KOPT-K1 (cell line): ENCODE data around the gene TLE6.

Source experiments
- H3K27ac ChIP-seq: fragments of 200-600 bp; sonication (generic); 2 replicates; pipeline ENCODE4 v1.5.1; 2016; ENCODE audit warnings: antibody characterized with exemption, mild to moderate bottlenecking, low read depth, low read length; ENCODE audit not compliant: poor library complexity, severe bottlenecking
- H3K36me3 ChIP-seq: fragments of 200-600 bp; sonication (generic); 2 replicates; pipeline ENCODE4 v1.5.1; 2017; ENCODE audit warnings: antibody characterized with exemption, mild to moderate bottlenecking, low read length, moderate library complexity; ENCODE audit not compliant: insufficient read depth
- H3K9me3 ChIP-seq: fragments of 200-600 bp; sonication (generic); 2 replicates; pipeline ENCODE4 v1.5.1; 2017; ENCODE audit warnings: antibody characterized with exemption, low read length, mild to moderate bottlenecking; ENCODE audit not compliant: insufficient read depth, poor library complexity, severe bottlenecking

Gene TLE6

DNA sequence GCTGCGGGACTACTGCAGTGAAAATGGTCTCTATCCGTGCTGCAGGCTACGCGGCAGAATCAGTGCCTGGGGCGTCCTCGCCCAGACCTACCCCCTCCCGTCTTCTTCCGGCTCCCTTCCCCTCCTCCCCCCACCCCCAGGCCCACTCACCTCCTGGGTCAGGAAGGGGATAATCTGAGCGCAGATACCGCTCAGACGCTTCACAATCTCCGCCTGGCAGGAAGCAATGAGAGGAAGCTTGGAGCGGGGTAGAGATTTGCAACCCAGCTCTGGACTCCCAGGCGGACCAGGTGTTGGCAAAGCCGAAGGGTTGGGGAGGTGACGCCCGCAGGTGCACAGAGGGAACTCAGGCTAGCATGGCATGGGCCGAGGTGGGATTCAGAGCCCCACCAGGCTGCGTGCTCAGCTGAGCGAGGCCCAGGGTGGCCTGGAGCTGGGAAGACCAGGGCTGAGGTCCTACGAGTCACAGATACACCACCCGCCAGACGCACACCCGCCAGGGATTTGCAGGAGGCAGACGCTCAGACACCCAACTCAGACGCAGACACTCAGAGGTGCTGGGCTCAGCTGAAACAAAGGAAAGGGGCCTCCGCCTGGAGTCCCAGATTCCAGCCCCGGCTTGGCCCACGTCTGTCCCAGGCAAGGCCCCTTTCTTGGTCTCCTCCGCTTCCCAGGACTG lies 47.6 kb downstream of the TLE6 start:
- Histone ChIP-seq H3K27ac (no peak overlapping the region), H3K36me3 (no peaks in the 10 kb centered on the region), H3K9me3 (no peaks in the 10 kb centered on the region)

DNA sequence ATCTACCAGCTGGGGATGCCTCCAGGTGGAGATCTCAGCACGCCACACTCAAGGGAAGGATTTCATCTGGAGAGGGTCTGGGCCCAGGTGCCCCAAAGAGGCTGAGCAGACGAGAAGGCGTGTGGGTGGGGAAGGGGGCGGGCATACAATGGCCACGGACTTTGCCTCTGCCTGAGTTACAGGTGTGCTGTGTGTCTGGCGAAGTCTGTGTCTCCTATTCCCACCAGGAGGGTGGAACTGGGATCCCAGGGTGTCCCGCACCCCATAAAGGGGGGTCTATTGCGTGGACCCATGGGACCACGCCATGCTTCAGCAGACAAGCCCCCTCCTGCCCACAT lies 48.2 kb downstream of the TLE6 start:
- H3K36me3 ChIP-seq = no peaks in the 10 kb centered on the region
- H3K27ac ChIP-seq = no peak overlapping the region
- H3K9me3 ChIP-seq = no peaks in the 10 kb centered on the region

DNA sequence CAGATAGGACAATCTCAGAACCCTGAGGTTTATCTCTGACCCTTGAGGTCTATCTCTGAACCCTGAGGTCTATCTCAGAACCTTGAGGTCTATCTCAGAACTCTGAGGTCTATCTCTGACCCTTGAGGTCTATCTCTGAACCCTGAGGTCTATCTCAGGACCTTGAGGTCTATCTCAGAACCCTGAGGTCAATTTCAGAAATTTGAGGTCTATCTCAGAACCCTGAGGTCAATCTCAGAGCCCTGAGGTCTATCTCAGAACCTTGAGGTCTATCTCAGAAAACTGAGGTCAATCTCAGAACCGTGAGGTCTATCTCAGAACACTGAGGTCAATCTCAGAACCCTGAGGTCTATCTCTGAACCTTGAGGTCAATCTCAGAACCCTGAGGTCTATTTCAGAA lies 49.4 kb downstream of the TLE6 start:
- no peaks in the 10 kb centered on the region for H3K36me3 ChIP-seq
- H3K9me3 ChIP-seq = no peaks in the 10 kb centered on the region
- H3K27ac ChIP-seq = no peak overlapping the region

DNA sequence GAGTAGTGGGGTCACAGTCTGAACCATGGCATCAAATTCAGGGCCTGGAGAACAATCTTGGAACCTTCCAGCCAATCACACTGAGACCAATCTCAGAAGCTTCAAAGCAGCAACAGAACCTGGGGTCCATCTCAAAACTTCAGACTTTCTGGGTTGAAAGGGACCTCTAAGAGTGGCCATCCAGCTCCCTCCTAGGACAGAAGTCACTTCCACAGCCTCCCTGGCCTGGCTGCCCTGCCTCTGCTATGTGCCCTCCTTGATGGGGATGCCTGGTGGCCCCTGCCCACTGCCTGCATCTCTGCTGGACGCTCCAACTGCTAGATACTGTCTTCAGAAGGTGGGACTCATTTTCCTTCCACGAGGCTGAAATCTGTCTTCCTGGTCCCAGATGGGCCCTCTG lies 49.9 kb downstream of the TLE6 start:
- Histone ChIP-seq H3K9me3 (no peaks in the 10 kb centered on the region), H3K27ac (no peak overlapping the region), H3K36me3 (no peaks in the 10 kb centered on the region)

DNA sequence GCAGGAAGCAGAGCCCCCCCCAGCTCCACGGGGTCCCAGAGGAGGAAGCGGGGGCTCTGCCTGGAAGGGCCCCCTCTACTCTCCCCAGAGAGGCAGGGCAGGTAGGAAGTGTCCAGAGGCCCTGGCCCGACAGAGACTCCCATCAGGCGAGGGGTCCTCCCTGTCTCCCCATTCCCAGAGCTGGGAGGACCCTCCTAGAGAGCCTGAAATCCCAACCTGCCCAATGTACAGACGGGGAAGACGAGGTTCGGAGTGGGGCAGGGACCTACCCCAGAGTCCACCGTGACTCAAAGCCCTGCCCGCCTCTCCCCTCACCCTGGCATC lies 50.6 kb downstream of the TLE6 start:
- Histone ChIP-seq H3K36me3 (no peaks in the 10 kb centered on the region), H3K9me3 (no peaks in the 10 kb centered on the region), H3K27ac (no peak overlapping the region)

DNA sequence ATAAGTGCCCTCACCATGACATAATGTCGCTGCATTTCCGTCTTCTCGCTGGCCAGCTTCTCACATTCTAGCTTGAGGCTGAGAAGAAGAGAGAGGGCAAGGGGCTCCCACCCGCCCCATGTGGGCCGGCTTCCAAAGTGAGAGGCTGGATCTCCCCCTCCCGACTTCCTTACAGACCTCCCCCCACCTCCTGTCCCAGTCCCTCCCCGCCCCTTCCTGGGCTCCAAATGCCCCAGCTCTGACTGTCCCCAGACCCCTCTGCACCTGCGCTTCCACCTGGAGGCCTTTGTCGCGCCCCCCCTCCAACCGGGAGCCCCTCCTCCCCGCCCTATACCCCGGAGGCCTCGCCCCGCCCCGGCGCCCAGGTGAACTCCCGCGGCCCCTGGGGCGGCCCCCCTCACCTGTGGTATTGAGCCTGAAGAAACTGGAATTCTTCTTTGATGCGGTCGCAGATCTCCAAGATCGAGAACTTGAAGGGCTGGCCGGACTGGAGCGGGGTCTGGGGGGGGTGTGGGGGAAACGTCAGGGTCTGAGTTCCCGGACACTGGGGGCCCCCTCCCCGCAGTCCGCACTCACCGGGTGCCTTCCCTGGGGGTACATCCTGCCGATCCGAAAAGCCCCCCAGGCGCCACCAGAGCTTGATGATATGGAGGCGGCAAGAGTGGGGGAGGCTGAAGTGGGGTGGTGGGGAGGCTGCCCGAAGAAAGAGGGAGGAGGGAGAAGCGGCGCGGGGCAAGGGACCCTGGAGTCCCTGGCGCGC lies 51.1 kb downstream of the TLE6 start:
- Histone ChIP-seq H3K27ac (no peak overlapping the region), H3K36me3 (no peaks in the 10 kb centered on the region)

DNA sequence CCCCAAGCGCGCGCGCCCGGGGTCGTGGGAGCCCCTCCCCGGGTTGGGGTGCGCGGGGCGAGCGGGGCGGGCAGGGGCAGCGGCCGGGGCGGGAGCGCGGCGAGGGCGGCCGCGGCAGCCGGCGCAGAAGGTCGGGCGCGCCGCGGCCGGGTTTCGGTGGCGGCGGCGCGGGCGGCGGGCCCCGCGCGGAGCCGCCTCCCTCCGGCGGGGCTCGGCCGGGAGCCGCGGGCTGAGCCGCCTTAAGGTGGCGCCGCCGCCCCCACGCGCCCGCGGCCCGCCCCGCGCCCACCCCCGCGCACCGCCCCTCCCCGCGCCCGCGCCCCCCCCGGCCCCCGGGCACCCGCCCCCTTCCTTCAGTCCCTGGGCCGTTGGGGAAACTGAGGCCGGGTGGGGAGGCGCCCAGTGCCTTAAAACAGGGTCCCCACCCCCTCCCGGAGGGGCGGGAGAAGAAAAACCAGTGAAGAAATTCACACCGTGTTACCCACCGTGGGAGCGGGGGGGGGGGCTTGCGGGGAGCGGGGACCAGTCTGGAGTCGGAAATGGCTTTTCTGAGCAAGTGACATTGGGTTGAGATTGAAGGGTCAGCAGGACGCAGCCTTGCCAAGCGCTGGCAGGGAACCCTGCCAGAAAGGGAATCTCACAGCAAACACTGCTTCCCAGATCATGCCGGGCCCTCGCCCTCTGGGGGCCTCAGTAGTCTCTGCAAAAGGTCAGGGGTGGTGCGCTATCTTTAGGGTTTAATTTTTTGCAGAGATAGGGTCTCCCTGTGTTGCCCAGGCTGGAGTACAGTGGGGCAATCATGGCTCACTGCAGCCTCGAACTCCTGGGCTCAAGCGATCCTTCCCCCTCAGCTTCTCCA lies 51.9 kb downstream of the TLE6 start, which contains the start of gene TLE2:
TLE2 (minus strand) TSS at position 216 of the 859 bp plus-strand sequence. CDS start 376 bp downstream, outside the sequence.
- Histone ChIP-seq H3K36me3 (no peaks in the 10 kb centered on the region), H3K9me3 (no peaks in the 10 kb centered on the region), H3K27ac (no peak within 1 kb of the TSS)

More for the DNA sequence above, 51.1 kb downstream of the TLE6 start:
- no peaks in the 10 kb centered on the region for H3K9me3 ChIP-seq

DNA sequence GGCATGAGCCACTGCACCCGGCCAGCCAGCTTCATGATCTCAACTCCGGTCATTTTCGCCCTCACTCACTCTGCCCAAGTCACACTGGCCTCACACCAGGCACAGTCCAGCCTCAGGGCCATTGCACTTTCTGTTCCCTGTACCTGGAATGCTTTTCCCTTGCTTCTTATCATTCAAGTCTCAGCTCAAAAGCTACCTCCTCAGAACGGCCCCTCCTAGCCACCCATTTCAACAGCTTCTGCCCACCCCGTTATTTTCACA lies 54.2 kb downstream of the TLE6 start:
- H3K27ac ChIP-seq = no peak overlapping the region
- H3K9me3 ChIP-seq = no peaks in the 10 kb centered on the region
- no peaks in the 10 kb centered on the region for H3K36me3 ChIP-seq

DNA sequence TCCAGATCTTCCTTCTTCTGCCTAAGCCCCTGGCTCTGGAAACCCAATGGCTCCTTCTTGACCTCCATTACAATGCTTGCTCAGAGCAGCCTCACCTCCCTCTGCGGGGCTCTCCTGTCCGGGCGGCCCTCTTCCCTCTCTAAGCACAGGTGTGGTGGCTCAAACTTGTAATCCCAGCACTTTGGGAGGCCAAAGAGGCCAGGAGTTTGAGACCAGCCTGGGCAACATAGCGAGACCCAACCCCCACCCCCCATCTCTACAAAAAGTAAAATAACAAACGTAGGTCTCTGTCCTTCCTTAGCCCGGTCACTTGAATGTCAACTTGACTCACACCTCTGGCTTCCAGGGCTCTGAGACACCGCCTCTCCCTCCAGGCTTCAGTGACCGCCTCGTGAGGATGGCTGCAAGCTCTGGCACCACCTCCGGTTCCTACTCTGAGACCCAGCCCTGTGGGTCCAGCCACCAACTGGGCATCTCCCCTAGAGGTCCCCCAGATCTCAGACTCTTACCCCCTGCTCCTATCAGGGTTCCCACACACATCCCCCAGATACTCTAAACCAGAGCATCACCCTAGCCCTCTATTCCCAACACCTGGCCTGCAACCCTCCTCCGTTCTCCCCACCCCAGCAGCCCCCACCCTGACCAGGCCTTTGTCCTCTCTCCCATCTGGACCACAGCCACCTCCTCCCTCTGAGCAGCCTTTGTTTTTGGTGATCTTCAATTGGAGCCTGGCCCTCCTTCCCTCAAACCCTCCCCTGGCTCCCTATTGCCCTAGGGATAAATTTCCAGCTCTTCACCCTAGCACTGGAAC lies 56.4 kb downstream of the TLE6 start:
- no peaks in the 10 kb centered on the region for H3K36me3 ChIP-seq
- no peaks in the 10 kb centered on the region for H3K9me3 ChIP-seq
- H3K27ac ChIP-seq = no peak overlapping the region

DNA sequence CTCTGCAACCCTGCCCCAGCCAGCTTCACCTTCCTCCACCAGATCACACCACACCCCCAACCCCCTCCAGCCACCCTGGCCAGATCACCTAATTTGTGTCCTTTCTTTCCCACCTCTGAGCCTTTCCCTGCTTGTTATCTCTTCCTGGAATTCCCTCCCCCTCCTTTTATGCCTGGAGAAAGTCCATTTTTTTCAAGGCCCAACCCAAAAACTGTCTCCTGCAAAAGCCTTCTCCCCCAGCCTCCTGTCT lies 57.0 kb downstream of the TLE6 start:
- Histone ChIP-seq H3K36me3 (no peaks in the 10 kb centered on the region), H3K27ac (no peak overlapping the region), H3K9me3 (no peaks in the 10 kb centered on the region)

DNA sequence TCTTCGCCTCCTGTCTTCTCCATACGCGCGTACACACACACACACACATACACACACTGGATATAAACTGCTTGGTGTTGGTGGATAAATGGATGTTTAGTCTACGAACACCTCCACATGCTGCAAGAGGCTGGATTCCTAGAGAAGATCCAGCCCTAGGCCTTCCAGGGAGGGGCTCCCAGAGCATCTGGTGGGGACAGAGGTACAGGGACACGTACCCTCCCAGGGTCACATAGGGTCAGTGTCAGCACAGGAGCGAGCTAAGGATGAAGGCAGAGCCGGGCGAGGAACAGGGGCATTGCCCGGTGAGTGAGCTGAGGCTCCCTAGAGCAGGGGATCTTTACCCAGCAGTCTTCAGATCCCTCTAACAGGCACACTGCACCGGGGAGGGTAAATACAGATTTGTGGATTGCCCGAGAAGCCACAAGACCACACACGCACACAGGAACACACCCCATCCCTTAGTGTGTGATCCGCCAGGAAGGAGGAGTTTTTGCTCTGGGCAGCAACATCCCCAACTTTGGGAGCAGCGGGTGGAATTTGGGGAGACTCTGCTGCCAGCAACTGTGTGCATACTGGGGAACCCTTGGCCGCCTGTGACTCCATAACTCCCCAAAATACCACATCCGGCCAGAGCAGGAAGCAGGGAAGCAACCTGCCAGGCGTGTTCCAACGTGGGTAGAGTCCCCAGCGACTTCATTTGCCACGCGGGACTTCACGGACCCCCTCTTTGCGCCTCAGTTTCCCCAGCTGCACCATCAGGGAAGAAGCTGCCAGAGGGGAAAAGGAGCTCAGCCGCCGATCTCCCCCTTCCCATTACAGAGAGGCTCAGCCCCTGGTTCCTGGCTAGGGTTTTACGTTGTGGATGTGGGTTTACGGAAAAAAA lies 57.5 kb downstream of the TLE6 start:
- Histone ChIP-seq H3K27ac (no peak overlapping the region), H3K9me3 (no peaks in the 10 kb centered on the region), H3K36me3 (no peaks in the 10 kb centered on the region)

DNA sequence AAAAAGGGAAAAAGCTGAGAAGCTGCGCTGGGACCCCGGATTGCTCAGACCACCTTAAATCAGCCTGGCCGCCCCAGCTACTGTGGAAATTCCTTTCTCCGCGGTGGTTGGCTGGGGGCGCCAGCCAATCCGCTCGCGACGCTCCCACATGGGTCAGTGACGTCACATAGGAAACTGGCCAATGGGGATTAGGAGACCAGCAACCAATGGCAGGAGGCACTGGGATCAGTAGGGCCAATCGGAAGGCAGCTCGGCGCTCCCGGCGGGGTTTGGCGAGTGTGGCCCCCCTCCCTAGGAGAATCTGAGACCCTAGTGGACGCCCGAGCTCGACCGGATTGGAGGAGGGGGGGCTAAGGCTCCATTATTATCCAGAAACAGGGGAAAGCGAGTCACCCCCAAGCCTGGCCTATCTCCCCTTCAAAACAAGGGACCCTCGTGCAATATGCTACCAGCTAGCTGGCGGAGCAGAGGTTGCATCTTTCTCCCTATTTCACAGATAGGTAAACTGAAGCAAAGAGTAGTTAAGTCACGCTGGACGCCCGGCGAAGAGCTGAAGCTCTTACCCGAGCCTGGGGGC lies 58.3 kb downstream of the TLE6 start:
- peak overlapping the region; percentile 52 for H3K27ac ChIP-seq
- H3K36me3 ChIP-seq = no peaks in the 10 kb centered on the region
- no peaks in the 10 kb centered on the region for H3K9me3 ChIP-seq

DNA sequence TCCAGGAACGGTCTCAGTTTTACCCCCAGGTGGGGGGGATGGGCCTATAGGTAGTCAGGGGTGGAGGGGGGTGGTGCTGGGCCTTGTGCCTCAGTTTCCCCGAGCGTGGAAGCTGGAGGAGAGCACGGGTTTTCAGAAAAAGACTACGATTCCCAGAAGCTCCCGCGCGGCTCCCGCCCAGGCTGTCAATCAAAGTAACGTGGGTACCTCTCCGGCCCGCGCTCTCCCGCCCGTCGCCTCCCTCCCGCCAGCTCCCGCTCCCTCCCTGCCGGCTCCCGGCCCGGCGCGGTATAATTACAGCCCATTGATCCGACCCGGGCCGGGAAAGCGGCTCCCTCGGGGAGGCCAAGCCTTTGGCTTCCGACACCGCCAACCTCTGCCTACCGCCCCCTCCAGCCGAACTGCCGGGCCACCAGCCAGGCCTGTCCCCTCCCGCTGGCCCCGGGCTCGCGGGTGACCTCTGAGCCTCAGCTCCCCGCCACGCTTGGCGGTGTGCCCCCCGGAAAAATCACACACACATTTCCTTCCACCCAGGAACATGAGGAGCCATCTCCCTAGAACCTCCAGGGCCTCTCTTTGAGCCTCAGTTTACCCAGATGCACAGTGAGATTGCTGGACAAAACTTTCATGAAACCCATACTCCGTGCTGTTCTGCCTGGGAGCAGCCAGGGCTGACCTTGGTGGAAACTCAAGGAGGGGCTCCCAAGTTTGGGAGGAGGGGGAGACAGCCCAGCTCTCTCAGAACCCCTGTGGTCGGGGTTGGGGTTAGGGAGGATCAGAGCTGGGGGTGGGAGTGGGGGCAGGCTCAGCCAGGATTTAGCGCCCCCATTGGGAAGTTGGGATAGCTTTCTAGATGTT lies 59.0 kb downstream of the TLE6 start:
- no peaks in the 10 kb centered on the region for H3K36me3 ChIP-seq
- no peaks in the 10 kb centered on the region for H3K9me3 ChIP-seq
- peak overlapping the region; percentile 52 for H3K27ac ChIP-seq
